ENCODE results near the gene ADARB2.
"Not testable (repeated sequence)": the region's sequence is repeated elsewhere in the genome, so short reads cannot be mapped to it uniquely, and the experiment has no call there.

Gene ADARB2

GRCh38 chr10:1169186-1169885, 568.0 kb downstream of the ADARB2 start:
- no peaks in the 10 kb centered on the region for H4K20me1 ChIP-seq
- H3K9me3 ChIP-seq: no peaks in the 10 kb centered on the region
- H3K36me3 ChIP-seq: no peaks in the 10 kb centered on the region
- H3K4me2 ChIP-seq: peak overlapping the region; percentile 22; the same call in 1 of the 2 replicates
- H3K27ac ChIP-seq: no peak overlapping the region
- peaks cover 43% of the 10 kb centered on the region for H3K4me1 ChIP-seq
- H3K27me3 ChIP-seq: no peaks in the 10 kb centered on the region
- H3K4me3 ChIP-seq: no peak overlapping the region
- TF ChIP-seq Cebpa-rat (IDR thresholded peaks at IDR 0.05): no peak
- H3K9ac ChIP-seq: no peak overlapping the region

GRCh38 chr10:1168763-1169162, 568.6 kb downstream of the ADARB2 start:
- Histone ChIP-seq H3K4me2 (no peak overlapping the region), H3K9ac (no peak overlapping the region), H3K27ac (no peak overlapping the region), H3K4me3 (no peak overlapping the region), H3K4me1 (peaks cover 37% of the 10 kb centered on the region), H4K20me1 (no peaks in the 10 kb centered on the region), H3K27me3 (no peaks in the 10 kb centered on the region), H3K36me3 (no peaks in the 10 kb centered on the region), H3K9me3 (no peaks in the 10 kb centered on the region)
- TF ChIP-seq Cebpa-rat (IDR thresholded peaks at IDR 0.05): no peak

GRCh38 chr10:1166828-1167275, 570.5 kb downstream of the ADARB2 start:
- no peak overlapping the region for H3K4me3 ChIP-seq
- H3K36me3 ChIP-seq: no peaks in the 10 kb centered on the region
- no peaks in the 10 kb centered on the region for H3K9me3 ChIP-seq
- H3K4me2 ChIP-seq: no peak overlapping the region
- peaks cover 18% of the 10 kb centered on the region for H3K4me1 ChIP-seq
- H3K9ac ChIP-seq: no peak overlapping the region
- no peak overlapping the region for H3K27ac ChIP-seq
- no peak for TF ChIP-seq Cebpa-rat (IDR thresholded peaks at IDR 0.05)
- H3K27me3 ChIP-seq: no peaks in the 10 kb centered on the region
- no peaks in the 10 kb centered on the region for H4K20me1 ChIP-seq

GRCh38 chr10:1166101-1166827, 571.1 kb downstream of the ADARB2 start:
- Histone ChIP-seq H3K27ac (no peak overlapping the region), H3K36me3 (no peaks in the 10 kb centered on the region), H3K4me1 (peaks cover 12% of the 10 kb centered on the region; the same call in 1 of the 2 replicates), H4K20me1 (no peaks in the 10 kb centered on the region), H3K27me3 (no peaks in the 10 kb centered on the region), H3K4me2 (no peak overlapping the region), H3K9ac (no peak overlapping the region), H3K9me3 (no peaks in the 10 kb centered on the region), H3K4me3 (no peak overlapping the region)
- TF ChIP-seq Cebpa-rat (IDR thresholded peaks at IDR 0.05): no peak

- Histone ChIP-seq H3K4me3 (no peak overlapping the region), H3K27ac (no peak overlapping the region), H3K27me3 (no peaks in the 10 kb centered on the region), H3K4me1 (no peaks in the 10 kb centered on the region), H3K9ac (no peak overlapping the region), H3K4me2 (no peak overlapping the region), H3K36me3 (no peaks in the 10 kb centered on the region), H4K20me1 (no peaks in the 10 kb centered on the region), H3K9me3 (no peaks in the 10 kb centered on the region)
- no peak for TF ChIP-seq Cebpa-rat (IDR thresholded peaks at IDR 0.05)
Measured at GRCh38 chr10:1163831-1164230, 573.5 kb downstream of the ADARB2 start.

GRCh38 chr10:1163204-1163660, 574.1 kb downstream of the ADARB2 start:
- no peak overlapping the region for H3K4me2 ChIP-seq
- no peak overlapping the region for H3K4me3 ChIP-seq
- H3K27ac ChIP-seq: no peak overlapping the region
- H3K27me3 ChIP-seq: no peaks in the 10 kb centered on the region
- H3K9ac ChIP-seq: no peak overlapping the region
- no peak for TF ChIP-seq Cebpa-rat (IDR thresholded peaks at IDR 0.05)
- no peaks in the 10 kb centered on the region for H3K36me3 ChIP-seq
- H3K4me1 ChIP-seq: no peaks in the 10 kb centered on the region
- no peaks in the 10 kb centered on the region for H3K9me3 ChIP-seq
- H4K20me1 ChIP-seq: no peaks in the 10 kb centered on the region

GRCh38 chr10:1162481-1163203, 574.7 kb downstream of the ADARB2 start:
- H3K4me1 ChIP-seq: no peaks in the 10 kb centered on the region
- no peak overlapping the region for H3K4me2 ChIP-seq
- no peak overlapping the region for H3K27ac ChIP-seq
- no peak overlapping the region for H3K9ac ChIP-seq
- H3K4me3 ChIP-seq: no peak overlapping the region
- TF ChIP-seq Cebpa-rat (IDR thresholded peaks at IDR 0.05): no peak
- no peaks in the 10 kb centered on the region for H3K9me3 ChIP-seq
- H3K36me3 ChIP-seq: no peaks in the 10 kb centered on the region
- H3K27me3 ChIP-seq: no peaks in the 10 kb centered on the region
- H4K20me1 ChIP-seq: no peaks in the 10 kb centered on the region

GRCh38 chr10:1161315-1161673, 576.0 kb downstream of the ADARB2 start:
- not testable (repeated sequence) for H4K20me1 ChIP-seq, H3K4me1 ChIP-seq, H3K27ac ChIP-seq, H3K36me3 ChIP-seq, H3K4me3 ChIP-seq, H3K4me2 ChIP-seq, H3K27me3 ChIP-seq, H3K9me3 ChIP-seq, H3K9ac ChIP-seq

- H3K4me3 ChIP-seq: no peak overlapping the region
- no peak overlapping the region for H3K4me2 ChIP-seq
- H3K9ac ChIP-seq: no peak overlapping the region
- H3K36me3 ChIP-seq: no peaks in the 10 kb centered on the region
- TF ChIP-seq Cebpa-rat (IDR thresholded peaks at IDR 0.05): no peak
- H4K20me1 ChIP-seq: no peaks in the 10 kb centered on the region
- H3K4me1 ChIP-seq: peaks cover 10% of the 10 kb centered on the region; the same call in 1 of the 2 replicates
- no peaks in the 10 kb centered on the region for H3K27me3 ChIP-seq
- H3K27ac ChIP-seq: no peak overlapping the region
- H3K9me3 ChIP-seq: no peaks in the 10 kb centered on the region
Measured at GRCh38 chr10:1160561-1161314, 576.6 kb downstream of the ADARB2 start.

Data from BLaER1 (cell line).